ENCODE measurements around the gene USHBP1. TPM values are rescaled to one million over a fixed set of nuclear protein-coding genes. Genes with fewer than 3 reads are reported as not detected.

Gene USHBP1
- total and polyA plus RNA-seq, 2 of the 13 experiments (the other 11 are each of a cell fraction or from before 2014, with no cell fraction given), result 0.15 to 1.5 TPM

- no peak for DNase-seq (ENCODE audit: low spot score)
- H3K27me3 ChIP-seq (ENCODE audit: control insufficient read depth in 1 of 2, insufficient read depth in 2 of 2, low read length in 2 of 2), result no peaks in the 10 kb centered on the region; a peak in 1 of 5 replicates
- ChIA-PET POLR2A (interaction anchor here (0.6 to 3.1 kb wide), 10 partner anchors 8 to 236 kb away, joined by 3 to 37 read pairs (median 4); partner anchors contain the start of genes ANO8, MVB12A and USE1), CTCF (ENCODE audit: low intra/inter-chr PET ratio, low total read pairs) (no interaction called here)
- H2AFZ ChIP-seq (ENCODE audit: low read length), result no peak overlapping the region
- H3K4me1 ChIP-seq (ENCODE audit: insufficient read depth, low read length), result peaks cover 39% of the 10 kb centered on the region
- ATAC-seq, result no peak
- intact Hi-C loops (cut with micrococcal nuclease; ENCODE audit: unreplicated experiment) (loop anchor here (2.0 kb wide), 1 partner anchor 27 kb away; the partner anchor contains the start of gene GTPBP3), in situ Hi-C loops (cut with HindIII; ENCODE audit: extremely low pct_ligation_motif_present, low pct_unique_long_range_greater_than_20kb) (no loop called here)
- FAIRE-seq, result no peak
- no TSS peak for BruUV-seq (replicated peaks)
- H3K4me3 ChIP-seq (replicated peaks in 1 of 3; ENCODE audit: insufficient read depth in 1 of 3, low read depth in 2 of 3, low read length in 3 of 3), result peak overlapping the region; percentile 75 to 87 (median 84)
- H3K4me2 ChIP-seq (ENCODE audit: low read depth, low read length), result peak overlapping the region; percentile 92
- peaks cover 8 to 12% of the 10 kb centered on the region in 2 experiments; a peak in 4 of 5 replicates for H3K36me3 ChIP-seq (replicated peaks in 1 of 2; ENCODE audit: control insufficient read depth in 1 of 2, insufficient read depth in 2 of 2, low read length in 2 of 2)
- peaks cover 30% of the 10 kb centered on the region for H3K79me2 ChIP-seq (ENCODE audit: insufficient read depth, low read length)
- peak overlapping the region; percentile 74 for H3K9ac ChIP-seq (ENCODE audit: insufficient read depth, low read depth, low read length)
- no peaks in the 10 kb centered on the region for H3K9me3 ChIP-seq (ENCODE audit: low read length)
- peaks cover 7% of the 10 kb centered on the region for H4K20me1 ChIP-seq (ENCODE audit: insufficient read depth, low read length)
- peak overlapping the region; percentile 62 for H3K27ac ChIP-seq (ENCODE audit: extremely low read length, insufficient read depth, low read length)
- 9% methylated on average over 9 of the region's 23 CpGs for WGBS (ENCODE audit: low lambda C conversion rate)
- TF ChIP-seq, protein P1, sequence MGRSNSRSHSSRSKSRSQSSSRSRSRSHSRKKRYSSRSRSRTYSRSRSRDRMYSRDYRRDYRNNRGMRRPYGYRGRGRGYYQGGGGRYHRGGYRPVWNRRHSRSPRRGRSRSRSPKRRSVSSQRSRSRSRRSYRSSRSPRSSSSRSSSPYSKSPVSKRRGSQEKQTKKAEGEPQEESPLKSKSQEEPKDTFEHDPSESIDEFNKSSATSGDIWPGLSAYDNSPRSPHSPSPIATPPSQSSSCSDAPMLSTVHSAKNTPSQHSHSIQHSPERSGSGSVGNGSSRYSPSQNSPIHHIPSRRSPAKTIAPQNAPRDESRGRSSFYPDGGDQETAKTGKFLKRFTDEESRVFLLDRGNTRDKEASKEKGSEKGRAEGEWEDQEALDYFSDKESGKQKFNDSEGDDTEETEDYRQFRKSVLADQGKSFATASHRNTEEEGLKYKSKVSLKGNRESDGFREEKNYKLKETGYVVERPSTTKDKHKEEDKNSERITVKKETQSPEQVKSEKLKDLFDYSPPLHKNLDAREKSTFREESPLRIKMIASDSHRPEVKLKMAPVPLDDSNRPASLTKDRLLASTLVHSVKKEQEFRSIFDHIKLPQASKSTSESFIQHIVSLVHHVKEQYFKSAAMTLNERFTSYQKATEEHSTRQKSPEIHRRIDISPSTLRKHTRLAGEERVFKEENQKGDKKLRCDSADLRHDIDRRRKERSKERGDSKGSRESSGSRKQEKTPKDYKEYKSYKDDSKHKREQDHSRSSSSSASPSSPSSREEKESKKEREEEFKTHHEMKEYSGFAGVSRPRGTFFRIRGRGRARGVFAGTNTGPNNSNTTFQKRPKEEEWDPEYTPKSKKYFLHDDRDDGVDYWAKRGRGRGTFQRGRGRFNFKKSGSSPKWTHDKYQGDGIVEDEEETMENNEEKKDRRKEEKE (IDR thresholded peaks at IDR 0.05), result no peak
- TF ChIP-seq ZNF580 (CRISPR knock-in tag; IDR thresholded peaks at IDR 0.05; ENCODE audit: borderline replicate concordance, low read depth) (no peak), ZNF274 (CRISPR knock-in tag; IDR thresholded peaks at IDR 0.05) (no peak), SRY (CRISPR knock-in tag; IDR thresholded peaks at IDR 0.05) (no peak), KDM5A (IDR thresholded peaks at IDR 0.05; ENCODE audit: borderline replicate concordance, low read length) (peak; percentile 33; the same call in 1 of the 2 replicates), ZNF296 (CRISPR knock-in tag; conservative IDR thresholded peaks at IDR 0.05) (peak; percentile 33; the same call in 1 of the 2 replicates), MYPOP (CRISPR knock-in tag; IDR thresholded peaks at IDR 0.05) (0 out of 2 replicates have a peak, but pooled peaks have one; percentile 11), EEA1 (CRISPR knock-in tag; IDR thresholded peaks at IDR 0.05; ENCODE audit: borderline replicate concordance) (no peak), ARID4A (CRISPR knock-in tag; IDR thresholded peaks at IDR 0.05; ENCODE audit: borderline replicate concordance) (peak; percentile 47; the same call in 1 of the 2 replicates), MAZ (IDR thresholded peaks at IDR 0.05; ENCODE audit: borderline replicate concordance, low read depth, low read length) (0 out of 2 replicates have a peak, but pooled peaks have one; percentile 31), MAZ (CRISPR knock-in tag; IDR thresholded peaks at IDR 0.05; ENCODE audit: low read depth) (no peak), ATF1 (CRISPR knock-in tag; IDR thresholded peaks at IDR 0.05) (peak; percentile 26; the same call in 1 of the 2 replicates), CHD4 (IDR thresholded peaks at IDR 0.05; ENCODE audit: borderline replicate concordance, low read length) (0 out of 2 replicates have a peak, but pooled peaks have one; percentile 71), ASH2L (IDR thresholded peaks at IDR 0.05; ENCODE audit: insufficient read length, low read depth, low read length) (peak; percentile 10), SIX4 (CRISPR knock-in tag; IDR thresholded peaks at IDR 0.05) (no peak)
These were observed 45.5 kb upstream of the USHBP1 start for GRCh38 chr19:17309965-17310461.

All from HepG2 (cell line).